Ovary (tissue), 3 donors: ENCODE measurements around the gene F9.

ENCODE experiments used
- EP300 ChIP-seq: sonication (generic); formaldehyde crosslinking; IDR thresholded peaks from one replicate; pipeline ENCODE4 v1.6.1; 2017; ENCODE audit warnings: antibody characterized with exemption
- POLR2A ChIP-seq: fragments of 450-650 bp; IDR thresholded peaks from one replicate; pipeline ENCODE4 v1.6.1; 2017; ENCODE audit warnings: antibody characterized with exemption, mild to moderate bottlenecking, moderate library complexity
- TF ChIP-seq, protein P1 (sequence below), 3 donors: fragments of 450-650 bp in 2 of 3; fragments of 200-600 bp in 1 of 3; IDR thresholded peaks; one replicate each; pipeline versions ENCODE4 v1.5.1 to v1.8.0; 2016 to 2022; ENCODE audit warnings: antibody characterized with exemption in 3 of 3, mild to moderate bottlenecking in 1 of 3
- donor health status: DM: no; HTN: no; CAD: no.

DNA sequence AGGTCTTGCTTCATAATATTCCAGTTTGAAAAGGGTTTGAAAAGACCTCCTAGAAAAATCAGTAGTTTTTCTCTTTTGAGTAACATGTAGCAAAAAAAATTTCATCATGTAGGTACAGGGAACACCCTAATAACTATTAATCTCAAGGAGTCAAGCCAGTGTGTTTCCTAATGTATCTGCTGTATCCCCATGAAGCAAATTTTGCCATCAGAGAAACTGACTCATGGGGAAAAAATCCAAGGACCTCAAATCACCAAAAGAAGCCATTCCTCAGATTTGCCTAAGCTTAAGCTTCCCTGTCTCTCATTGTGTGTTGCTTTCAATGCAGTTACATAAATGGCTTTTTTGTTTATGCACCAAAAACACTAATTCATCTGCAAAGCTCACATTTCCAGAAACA lies 29.7 kb downstream of the F9 start:
- TF ChIP-seq, protein P1, sequence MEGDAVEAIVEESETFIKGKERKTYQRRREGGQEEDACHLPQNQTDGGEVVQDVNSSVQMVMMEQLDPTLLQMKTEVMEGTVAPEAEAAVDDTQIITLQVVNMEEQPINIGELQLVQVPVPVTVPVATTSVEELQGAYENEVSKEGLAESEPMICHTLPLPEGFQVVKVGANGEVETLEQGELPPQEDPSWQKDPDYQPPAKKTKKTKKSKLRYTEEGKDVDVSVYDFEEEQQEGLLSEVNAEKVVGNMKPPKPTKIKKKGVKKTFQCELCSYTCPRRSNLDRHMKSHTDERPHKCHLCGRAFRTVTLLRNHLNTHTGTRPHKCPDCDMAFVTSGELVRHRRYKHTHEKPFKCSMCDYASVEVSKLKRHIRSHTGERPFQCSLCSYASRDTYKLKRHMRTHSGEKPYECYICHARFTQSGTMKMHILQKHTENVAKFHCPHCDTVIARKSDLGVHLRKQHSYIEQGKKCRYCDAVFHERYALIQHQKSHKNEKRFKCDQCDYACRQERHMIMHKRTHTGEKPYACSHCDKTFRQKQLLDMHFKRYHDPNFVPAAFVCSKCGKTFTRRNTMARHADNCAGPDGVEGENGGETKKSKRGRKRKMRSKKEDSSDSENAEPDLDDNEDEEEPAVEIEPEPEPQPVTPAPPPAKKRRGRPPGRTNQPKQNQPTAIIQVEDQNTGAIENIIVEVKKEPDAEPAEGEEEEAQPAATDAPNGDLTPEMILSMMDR (IDR thresholded peaks at IDR 0.05) = no peak
- TF ChIP-seq POLR2A (no peak), EP300 (no peak)
